GM23338 (cell line): ENCODE data around the gene ITSN2. TPM values are rescaled to one million over a fixed set of nuclear protein-coding genes. Genes with fewer than 3 reads are reported as not detected.
"Not testable (repeated sequence)": the region's sequence is repeated elsewhere in the genome, so short reads cannot be mapped to it uniquely, and the experiment has no call there.

ENCODE experiments used
- ATAC-seq: fragments of 200-7000 bp; cut with Tn5 transposase; 3 replicates; pipeline ENCODE4 v1.9.1; 2020
- DNase-seq: peaks from one replicate; pipeline ENCODE4 v3.0.0-alpha.2; 2015; ENCODE audit warnings: low spot score
- H2AFZ ChIP-seq: fragments of 200-600 bp; sonication (generic); 2 replicates; pipeline ENCODE4 v1.8.0; 2016; ENCODE audit warnings: antibody characterized with exemption, mild to moderate bottlenecking, moderate library complexity
- H3F3A ChIP-seq: fragments of 200-600 bp; sonication (generic); replicated peaks from 2 replicates; pipeline ENCODE4 v1.8.0; 2017; ENCODE audit warnings: antibody characterized with exemption, mixed run types, low read depth
- H3K27ac ChIP-seq: fragments of 200-600 bp; sonication (generic); 2 replicates; pipeline ENCODE4 v1.6.1; 2016; ENCODE audit warnings: low read depth
- H3K27me3 ChIP-seq: fragments of 200-600 bp; sonication (generic); 2 replicates; pipeline ENCODE4 v1.8.0; 2016; ENCODE audit warnings: mild to moderate bottlenecking, mixed run types, moderate library complexity; ENCODE audit not compliant: insufficient read depth
- H3K36me3 ChIP-seq: fragments of 200-600 bp; sonication (generic); 2 replicates; pipeline ENCODE4 v1.8.0; 2016; ENCODE audit warnings: mild to moderate bottlenecking; ENCODE audit not compliant: insufficient read depth
- H3K4me1 ChIP-seq: fragments of 200-600 bp; sonication (generic); 2 replicates; pipeline ENCODE4 v1.8.0; 2016; ENCODE audit warnings: mild to moderate bottlenecking, moderate library complexity; ENCODE audit not compliant: insufficient read depth
- H3K4me2 ChIP-seq: fragments of 200-600 bp; sonication (generic); 2 replicates; pipeline ENCODE4 v1.7.1; 2017; ENCODE audit warnings: mixed run types
- H3K4me3 ChIP-seq: fragments of 200-600 bp; sonication (generic); 2 replicates; pipeline ENCODE4 v1.6.1; 2016; ENCODE audit warnings: mixed run types
- H3K79me2 ChIP-seq: fragments of 200-600 bp; sonication (generic); replicated peaks from 2 replicates; pipeline ENCODE4 v1.8.0; 2017; ENCODE audit warnings: mild to moderate bottlenecking; ENCODE audit not compliant: insufficient read depth
- H3K9me2 ChIP-seq: fragments of 200-600 bp; sonication (generic); 2 replicates; pipeline ENCODE4 v1.8.0; 2017; ENCODE audit not compliant: insufficient read depth
- H4K20me1 ChIP-seq: fragments of 200-600 bp; sonication (generic); replicated peaks from 2 replicates; pipeline ENCODE4 v1.8.0; 2017; ENCODE audit warnings: mild to moderate bottlenecking; ENCODE audit not compliant: insufficient read depth
- H3K27ac Mint-ChIP-seq: 2 replicates; pipeline ENCODE4 v1.8.0; 2020; ENCODE audit warnings: inconsistent platforms, mild to moderate bottlenecking, moderate library complexity, mixed read lengths
- H3K27me3 Mint-ChIP-seq: 3 replicates; pipeline ENCODE4 v1.8.0; 2022; ENCODE audit warnings: low read depth, mild to moderate bottlenecking, moderate library complexity, mixed read lengths, inconsistent platforms; ENCODE audit not compliant: insufficient read depth, poor library complexity
- H3K36me3 Mint-ChIP-seq: 3 replicates; pipeline ENCODE4 v1.8.0; 2021; ENCODE audit warnings: low read depth, mild to moderate bottlenecking, inconsistent platforms, moderate library complexity, mixed read lengths
- H3K4me1 Mint-ChIP-seq: 3 replicates; pipeline ENCODE4 v1.8.0; 2020; ENCODE audit warnings: mild to moderate bottlenecking, inconsistent platforms, mixed read lengths
- H3K4me3 Mint-ChIP-seq: 3 replicates; pipeline ENCODE4 v1.8.0; 2021; ENCODE audit warnings: moderate library complexity, mild to moderate bottlenecking, inconsistent platforms, mixed read lengths
- H3K9me3 Mint-ChIP-seq: 3 replicates; pipeline ENCODE4 v1.8.0; 2020; ENCODE audit warnings: moderate library complexity, mild to moderate bottlenecking, inconsistent platforms, mixed read lengths
- EZH2 ChIP-seq: fragments of 200-600 bp; sonication (generic); IDR thresholded peaks from one replicate; pipeline ENCODE4 v1.8.0; 2017; ENCODE audit warnings: antibody characterized with exemption, mild to moderate bottlenecking, low read depth; ENCODE audit not compliant: unreplicated experiment
- EZH2phosphoT487 ChIP-seq: fragments of 200-600 bp; sonication (generic); IDR thresholded peaks from one replicate; pipeline ENCODE4 v1.8.1; 2018; ENCODE audit warnings: antibody characterized with exemption; ENCODE audit not compliant: unreplicated experiment
- JUNB ChIP-seq: IDR thresholded peaks from one replicate; pipeline ENCODE4 v1.6.1; 2016; ENCODE audit warnings: antibody characterized with exemption; ENCODE audit not compliant: unreplicated experiment
- NANOG ChIP-seq: IDR thresholded peaks from 2 replicates; pipeline ENCODE4 v1.6.1; 2016; ENCODE audit warnings: antibody characterized with exemption, borderline replicate concordance
- STAT1 ChIP-seq: IDR thresholded peaks from one replicate; pipeline ENCODE4 v1.6.1; 2016; ENCODE audit warnings: antibody characterized with exemption; ENCODE audit not compliant: unreplicated experiment
- ZNF114 ChIP-seq: fragments of 250-450 bp; sonication (Bioruptor Pico); IDR thresholded peaks from 2 replicates; pipeline ENCODE4 v1.5.0; 2020; ENCODE audit warnings: mild to moderate bottlenecking, moderate library complexity
- ZNF462 ChIP-seq: fragments of 250-450 bp; sonication (Bioruptor Pico); IDR thresholded peaks from 2 replicates; pipeline ENCODE4 v1.5.0; 2020; ENCODE audit warnings: mild to moderate bottlenecking, moderate library complexity
- polyA plus RNA-seq: library from polyadenylated mRNA; unstranded; fragments of >200 nt; fragmentation: Nextera tagmentation; extraction: Ambion mirVana; gene quantifications from 2 replicates; pipeline ENCODE4 v1.2.1, GENCODE V29; 2016
- total RNA-seq: library from RNA; depleted of rRNA; stranded (reverse); fragments of >200 nt; shearing (Covaris generic); gene quantifications from 2 replicates; pipeline ENCODE4 v1.2.3, GENCODE V29; 2014
- TF ChIP-seq, protein P1 (sequence below), 2 experiments: fragments of 200-600 bp in 1 of 2; sonication (generic) in 1 of 2; conservative IDR thresholded peaks; 2 replicates each; pipeline versions ENCODE4 v1.5.1 to v1.6.1; 2016 to 2017; ENCODE audit warnings: antibody characterized with exemption in 2 of 2, low read depth in 2 of 2, mild to moderate bottlenecking in 2 of 2, moderate library complexity in 1 of 2
- TF ChIP-seq, protein P2 (sequence below): IDR thresholded peaks from 2 replicates; pipeline ENCODE4 v1.6.1; 2016; ENCODE audit warnings: antibody characterized with exemption
- TF ChIP-seq, protein P3 (sequence below): IDR thresholded peaks from one replicate; pipeline ENCODE4 v1.6.1; 2018; ENCODE audit warnings: antibody characterized with exemption; ENCODE audit not compliant: unreplicated experiment

ITSN2 gene
- total and polyA plus RNA-seq, 2 experiments from 2014 or later, result 17.1 to 17.8 TPM

DNA sequence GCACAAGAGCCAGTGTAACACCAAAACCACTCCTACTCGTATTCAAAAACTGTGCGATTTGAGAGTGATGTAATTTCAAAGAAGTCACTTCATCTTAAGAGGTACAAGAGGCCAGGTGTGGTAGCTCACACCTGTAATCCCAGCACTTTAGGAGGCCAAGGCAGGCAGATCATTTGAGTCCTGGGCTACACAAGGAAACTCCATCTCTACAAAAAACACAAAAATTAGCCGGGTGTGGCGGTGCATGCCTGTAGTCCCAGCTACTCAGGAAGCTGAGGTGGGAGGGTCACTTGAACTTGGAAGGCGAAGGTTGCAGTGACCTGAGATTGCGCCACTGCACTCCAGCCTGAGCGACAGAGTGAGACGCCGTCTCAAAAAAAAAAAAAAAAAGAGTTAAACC is 21.2 kb downstream of the ITSN2 start:
- ATAC-seq, H3K4me3 ChIP-seq, H3K4me2 ChIP-seq, H3K27ac ChIP-seq, H3K9me3 Mint-ChIP-seq, H3K27me3 Mint-ChIP-seq, H2AFZ ChIP-seq, DNase-seq, H3K27ac Mint-ChIP-seq, H3K9me2 ChIP-seq, H3K36me3 ChIP-seq, H3K79me2 ChIP-seq, H3K36me3 Mint-ChIP-seq, H3K27me3 ChIP-seq, H4K20me1 ChIP-seq, H3K4me3 Mint-ChIP-seq, H3F3A ChIP-seq: not testable (repeated sequence)
- H3K4me1 Mint-ChIP-seq, result peaks cover 16% of the 10 kb centered on the region
- H3K4me1 ChIP-seq, result peaks cover 18% of the 10 kb centered on the region

GRCh38 chr2:24337890-24338289 is 22.4 kb downstream of the ITSN2 start:
- no peaks in the 10 kb centered on the region for H3K27me3 ChIP-seq
- ATAC-seq (peak; percentile 51; the same call in 2 of the 3 replicates), DNase-seq (peak; percentile 36)
- peaks cover 16% of the 10 kb centered on the region for H3K4me1 Mint-ChIP-seq
- no peak overlapping the region for H3K4me3 Mint-ChIP-seq
- peak overlapping the region; percentile 53; the same call in 1 of the 2 replicates for H3K4me2 ChIP-seq
- no peak overlapping the region; the same call in 1 of the 2 replicates for H3K27ac ChIP-seq
- no peaks in the 10 kb centered on the region for H3K36me3 ChIP-seq
- no peaks in the 10 kb centered on the region for H3K9me2 ChIP-seq
- no peak overlapping the region for H3K27ac Mint-ChIP-seq
- peaks cover 18% of the 10 kb centered on the region for H3K4me1 ChIP-seq
- peaks cover 4% of the 10 kb centered on the region for H3K27me3 Mint-ChIP-seq
- no peaks in the 10 kb centered on the region for H3K36me3 Mint-ChIP-seq
- no peak overlapping the region for H2AFZ ChIP-seq
- peaks cover 5% of the 10 kb centered on the region; the same call in 1 of the 2 replicates for H3K79me2 ChIP-seq
- no peaks in the 10 kb centered on the region for H4K20me1 ChIP-seq
- H3K9me3 Mint-ChIP-seq, result no peaks in the 10 kb centered on the region; the same call in 2 of the 3 replicates
- H3F3A ChIP-seq, result no peaks in the 10 kb centered on the region
- no peak overlapping the region for H3K4me3 ChIP-seq
- TF ChIP-seq, protein P1, sequence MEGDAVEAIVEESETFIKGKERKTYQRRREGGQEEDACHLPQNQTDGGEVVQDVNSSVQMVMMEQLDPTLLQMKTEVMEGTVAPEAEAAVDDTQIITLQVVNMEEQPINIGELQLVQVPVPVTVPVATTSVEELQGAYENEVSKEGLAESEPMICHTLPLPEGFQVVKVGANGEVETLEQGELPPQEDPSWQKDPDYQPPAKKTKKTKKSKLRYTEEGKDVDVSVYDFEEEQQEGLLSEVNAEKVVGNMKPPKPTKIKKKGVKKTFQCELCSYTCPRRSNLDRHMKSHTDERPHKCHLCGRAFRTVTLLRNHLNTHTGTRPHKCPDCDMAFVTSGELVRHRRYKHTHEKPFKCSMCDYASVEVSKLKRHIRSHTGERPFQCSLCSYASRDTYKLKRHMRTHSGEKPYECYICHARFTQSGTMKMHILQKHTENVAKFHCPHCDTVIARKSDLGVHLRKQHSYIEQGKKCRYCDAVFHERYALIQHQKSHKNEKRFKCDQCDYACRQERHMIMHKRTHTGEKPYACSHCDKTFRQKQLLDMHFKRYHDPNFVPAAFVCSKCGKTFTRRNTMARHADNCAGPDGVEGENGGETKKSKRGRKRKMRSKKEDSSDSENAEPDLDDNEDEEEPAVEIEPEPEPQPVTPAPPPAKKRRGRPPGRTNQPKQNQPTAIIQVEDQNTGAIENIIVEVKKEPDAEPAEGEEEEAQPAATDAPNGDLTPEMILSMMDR (conservative IDR thresholded peaks at IDR 0.05; ENCODE audit: low read depth in 2 of 2), result no peak
- TF ChIP-seq JUNB (no peak), ZNF114 (CRISPR knock-in tag) (no peak), NANOG (no peak), EZH2phosphoT487 (no peak), STAT1 (no peak), EZH2 (no peak), ZNF462 (no peak)
- TF ChIP-seq, protein P2, sequence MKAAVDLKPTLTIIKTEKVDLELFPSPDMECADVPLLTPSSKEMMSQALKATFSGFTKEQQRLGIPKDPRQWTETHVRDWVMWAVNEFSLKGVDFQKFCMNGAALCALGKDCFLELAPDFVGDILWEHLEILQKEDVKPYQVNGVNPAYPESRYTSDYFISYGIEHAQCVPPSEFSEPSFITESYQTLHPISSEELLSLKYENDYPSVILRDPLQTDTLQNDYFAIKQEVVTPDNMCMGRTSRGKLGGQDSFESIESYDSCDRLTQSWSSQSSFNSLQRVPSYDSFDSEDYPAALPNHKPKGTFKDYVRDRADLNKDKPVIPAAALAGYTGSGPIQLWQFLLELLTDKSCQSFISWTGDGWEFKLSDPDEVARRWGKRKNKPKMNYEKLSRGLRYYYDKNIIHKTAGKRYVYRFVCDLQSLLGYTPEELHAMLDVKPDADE, result no peak
- TF ChIP-seq, protein P3, sequence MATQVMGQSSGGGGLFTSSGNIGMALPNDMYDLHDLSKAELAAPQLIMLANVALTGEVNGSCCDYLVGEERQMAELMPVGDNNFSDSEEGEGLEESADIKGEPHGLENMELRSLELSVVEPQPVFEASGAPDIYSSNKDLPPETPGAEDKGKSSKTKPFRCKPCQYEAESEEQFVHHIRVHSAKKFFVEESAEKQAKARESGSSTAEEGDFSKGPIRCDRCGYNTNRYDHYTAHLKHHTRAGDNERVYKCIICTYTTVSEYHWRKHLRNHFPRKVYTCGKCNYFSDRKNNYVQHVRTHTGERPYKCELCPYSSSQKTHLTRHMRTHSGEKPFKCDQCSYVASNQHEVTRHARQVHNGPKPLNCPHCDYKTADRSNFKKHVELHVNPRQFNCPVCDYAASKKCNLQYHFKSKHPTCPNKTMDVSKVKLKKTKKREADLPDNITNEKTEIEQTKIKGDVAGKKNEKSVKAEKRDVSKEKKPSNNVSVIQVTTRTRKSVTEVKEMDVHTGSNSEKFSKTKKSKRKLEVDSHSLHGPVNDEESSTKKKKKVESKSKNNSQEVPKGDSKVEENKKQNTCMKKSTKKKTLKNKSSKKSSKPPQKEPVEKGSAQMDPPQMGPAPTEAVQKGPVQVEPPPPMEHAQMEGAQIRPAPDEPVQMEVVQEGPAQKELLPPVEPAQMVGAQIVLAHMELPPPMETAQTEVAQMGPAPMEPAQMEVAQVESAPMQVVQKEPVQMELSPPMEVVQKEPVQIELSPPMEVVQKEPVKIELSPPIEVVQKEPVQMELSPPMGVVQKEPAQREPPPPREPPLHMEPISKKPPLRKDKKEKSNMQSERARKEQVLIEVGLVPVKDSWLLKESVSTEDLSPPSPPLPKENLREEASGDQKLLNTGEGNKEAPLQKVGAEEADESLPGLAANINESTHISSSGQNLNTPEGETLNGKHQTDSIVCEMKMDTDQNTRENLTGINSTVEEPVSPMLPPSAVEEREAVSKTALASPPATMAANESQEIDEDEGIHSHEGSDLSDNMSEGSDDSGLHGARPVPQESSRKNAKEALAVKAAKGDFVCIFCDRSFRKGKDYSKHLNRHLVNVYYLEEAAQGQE, result no peak
